ENCODE data around the gene PARP6.

Gene PARP6

GRCh38 chr15:72193836-72194396 lies 78.4 kb downstream of the PARP6 start:
- H3K4me3 ChIP-seq (replicated peaks in 1 of 2; ENCODE audit: low read depth in 2 of 2, low read length in 2 of 2) = no peak overlapping the region
- DNase-seq (ENCODE audit: low read depth in 2 of 2) = no peak
- TF ChIP-seq, protein P1, sequence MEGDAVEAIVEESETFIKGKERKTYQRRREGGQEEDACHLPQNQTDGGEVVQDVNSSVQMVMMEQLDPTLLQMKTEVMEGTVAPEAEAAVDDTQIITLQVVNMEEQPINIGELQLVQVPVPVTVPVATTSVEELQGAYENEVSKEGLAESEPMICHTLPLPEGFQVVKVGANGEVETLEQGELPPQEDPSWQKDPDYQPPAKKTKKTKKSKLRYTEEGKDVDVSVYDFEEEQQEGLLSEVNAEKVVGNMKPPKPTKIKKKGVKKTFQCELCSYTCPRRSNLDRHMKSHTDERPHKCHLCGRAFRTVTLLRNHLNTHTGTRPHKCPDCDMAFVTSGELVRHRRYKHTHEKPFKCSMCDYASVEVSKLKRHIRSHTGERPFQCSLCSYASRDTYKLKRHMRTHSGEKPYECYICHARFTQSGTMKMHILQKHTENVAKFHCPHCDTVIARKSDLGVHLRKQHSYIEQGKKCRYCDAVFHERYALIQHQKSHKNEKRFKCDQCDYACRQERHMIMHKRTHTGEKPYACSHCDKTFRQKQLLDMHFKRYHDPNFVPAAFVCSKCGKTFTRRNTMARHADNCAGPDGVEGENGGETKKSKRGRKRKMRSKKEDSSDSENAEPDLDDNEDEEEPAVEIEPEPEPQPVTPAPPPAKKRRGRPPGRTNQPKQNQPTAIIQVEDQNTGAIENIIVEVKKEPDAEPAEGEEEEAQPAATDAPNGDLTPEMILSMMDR (IDR thresholded peaks at IDR 0.05; ENCODE audit: low read depth, low read length) = no peak

DNA sequence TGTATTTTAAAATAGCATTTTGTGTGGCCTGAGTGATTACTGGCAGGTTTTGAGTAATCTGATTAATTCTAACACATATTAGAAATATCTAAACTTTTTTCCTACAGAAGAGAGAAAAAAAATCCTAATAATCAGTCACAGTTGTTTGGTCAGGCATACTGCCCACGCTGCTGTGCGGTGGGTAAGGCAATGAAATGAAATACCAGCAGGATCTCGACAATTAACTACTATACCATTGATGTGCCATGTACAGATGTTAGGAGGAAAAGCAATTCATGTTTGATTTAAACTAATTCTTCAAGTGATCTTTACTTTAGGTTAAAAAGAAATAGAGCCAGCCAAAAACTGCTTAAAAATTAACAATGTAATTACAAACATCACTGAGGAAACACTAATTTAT lies 79.9 kb downstream of the PARP6 start:
- TF ChIP-seq, protein P1 (IDR thresholded peaks at IDR 0.05; ENCODE audit: low read depth, low read length) = no peak
- no peak overlapping the region for H3K4me3 ChIP-seq (replicated peaks in 1 of 2; ENCODE audit: low read depth in 2 of 2, low read length in 2 of 2)
- DNase-seq (ENCODE audit: low read depth in 2 of 2) = no peak
